Adrenal gland (tissue), 12 donors: ENCODE data around the gene CFAP58. TPM values are rescaled to one million over a fixed set of nuclear protein-coding genes. Genes with fewer than 3 reads are reported as not detected.

Experiments used
- DNase-seq, 7 donors: peaks; one replicate each; pipeline ENCODE4 v3.0.0-alpha.2; 2019 to 2020
- H3K27ac ChIP-seq, 5 donors: fragments of 200-600 bp; sonication (generic) in 4 of 5; 1 replicate in 3 of 5; 2 replicates in 2 of 5; pipeline versions ENCODE4 v1.5.1 to v1.8.0; 2016 to 2020; ENCODE audit warnings: mild to moderate bottlenecking in 1 of 5
- H3K27me3 ChIP-seq: fragments of 200-600 bp; 2 replicates; pipeline ENCODE4 v1.8.0; 2021
- H3K36me3 ChIP-seq, 2 donors: fragments of 200-600 bp; replicated peaks in 1 of 2; 1 replicate in 1 of 2; 2 replicates in 1 of 2; pipeline versions ENCODE4 v1.5.1 to v1.8.0; 2018 to 2022
- H3K4me1 ChIP-seq, 2 donors: fragments of 200-600 bp; replicated peaks in 1 of 2; 1 replicate in 1 of 2; 2 replicates in 1 of 2; pipeline versions ENCODE4 v1.5.1 to v1.8.0; 2018 to 2021
- H3K4me3 ChIP-seq, 4 donors: fragments of 200-600 bp; sonication (generic) in 3 of 4; one replicate each; pipeline ENCODE4 v1.5.1; 2016 to 2018
- H3K9me3 ChIP-seq, 3 donors: fragments of 200-600 bp; sonication (generic) in 1 of 3; replicated peaks in 1 of 3; 1 replicate in 2 of 3; 2 replicates in 1 of 3; pipeline versions ENCODE4 v1.5.1 to v1.8.0; 2016 to 2021
- CTCF ChIP-seq, 6 experiments: fragments of 450-650 bp in 4 of 6; fragments of 200-600 bp in 2 of 6; sonication (generic) in 1 of 6; IDR thresholded peaks; 1 replicate in 5 of 6; 2 replicates in 1 of 6; pipeline versions ENCODE4 v1.5.1 to v1.8.0; 2016 to 2021; ENCODE audit warnings: antibody characterized with exemption in 6 of 6, mild to moderate bottlenecking in 2 of 6, moderate library complexity in 1 of 6
- POLR2A ChIP-seq, 2 donors: fragments of 450-650 bp; IDR thresholded peaks; one replicate each; pipeline ENCODE4 v1.6.1; 2017; ENCODE audit warnings: antibody characterized with exemption in 2 of 2, mild to moderate bottlenecking in 2 of 2, moderate library complexity in 1 of 2
- WGBS, 4 donors: extraction: QIAGEN DNeasy Blood & Tissue Kit in 2 of 4; methylation state at CpG; one replicate each; pipeline versions ENCODE4 v1.1.5 to v1.1.7; 2013 to 2017; 5-methylcytosine and 5-hydroxymethylcytosine counted together
- intact Hi-C, 2 donors: fragments of 100-400 bp; cut with DNase I; formaldehyde crosslinking; loops; one replicate each; pipeline versions ENCODE4 v1.14.1 to v1.15.0; 2022 to 2023
- polyA plus RNA-seq, 3 donors: library from polyadenylated mRNA; stranded (reverse); fragments of 200-250 nt in 2 of 3; fragments of 350-450 nt in 1 of 3; fragmentation: Illumina TruSeq in 1 of 3; extraction: RNeasy Lipid Tissue Mini Kit (QIAGEN cat#74804) in 1 of 3; gene quantifications; one replicate each; pipeline ENCODE4 v1.2.3, GENCODE V29; 2013 to 2014
- total RNA-seq, 9 donors: library from RNA; depleted of rRNA in 4 of 9; stranded (reverse); fragments of >200 nt in 4 of 9; fragments of 120-200 nt in 1 of 9; fragmentation: NEBNext Ultra II Directional in 1 of 9; extraction: Animal tissue kit (Norgen Biotek cat#: 25700) in 1 of 9; gene quantifications; one replicate each; pipeline versions ENCODE4 v1.1.0 to v1.2.4, GENCODE V29; 2013 to 2023
- donor health status: healthy with polysubstance abuse.
- donor health status: Bipolar disorder and iron deficiency.
- donor health status: DM: yes; HTN: yes; CAD: no.
- donor health status: DM: no; HTN: no; CAD: no.
- donor health status: DM: no; HTN: no; CAD: no.
- donor health status: DM: yes; HTN: yes; CAD: no.

The CFAP58 gene
- total and polyA plus RNA-seq, 12 donors, result 0.11 to 2.9 (median 0.85) TPM

- Histone ChIP-seq H3K4me3 (no peak overlapping the region), H3K9me3 (peaks cover 0 to 8% (median 0%) of the 10 kb centered on the region in 3 donors), H3K27ac (no peak overlapping the region), H3K27me3 (no peaks in the 10 kb centered on the region), H3K36me3 (no peaks in the 10 kb centered on the region), H3K4me1 (no peaks in the 10 kb centered on the region)
- 82 to 96% (median 89%) methylated on average over 1 of the region's 1 CpG for WGBS, 4 donors
- no peak for TF ChIP-seq CTCF (IDR thresholded peaks at IDR 0.05)
- TF ChIP-seq POLR2A (IDR thresholded peaks at IDR 0.05), result no peak
- no peak for DNase-seq
- intact Hi-C loops, result no loop called here
These were observed 118.9 kb downstream of the CFAP58 start for GRCh38 chr10:104472505-104472904.

GRCh38 chr10:104472957-104473745, 119.5 kb downstream of the CFAP58 start:
- no peak for DNase-seq
- no peak for TF ChIP-seq CTCF (IDR thresholded peaks at IDR 0.05)
- TF ChIP-seq POLR2A (IDR thresholded peaks at IDR 0.05), result no peak
- H3K4me3 ChIP-seq, result no peak overlapping the region
- intact Hi-C loops, result no loop called here
- WGBS, 4 donors, result 45 to 63% (median 61%) methylated on average over 2 of the region's 2 CpGs
- H3K9me3 ChIP-seq, result peaks cover 0 to 8% (median 0%) of the 10 kb centered on the region in 3 donors
- H3K27me3 ChIP-seq, result no peaks in the 10 kb centered on the region
- H3K27ac ChIP-seq, result no peak overlapping the region
- H3K4me1 ChIP-seq, result no peaks in the 10 kb centered on the region
- H3K36me3 ChIP-seq, result no peaks in the 10 kb centered on the region

GRCh38 chr10:104478380-104478779, 124.7 kb downstream of the CFAP58 start:
- Histone ChIP-seq H3K27ac (no peak overlapping the region), H3K4me1 (no peaks in the 10 kb centered on the region), H3K36me3 (no peaks in the 10 kb centered on the region), H3K4me3 (no peak overlapping the region), H3K9me3 (no peaks in the 10 kb centered on the region), H3K27me3 (no peaks in the 10 kb centered on the region)
- DNase-seq, result no peak
- intact Hi-C loops, result no loop called here
- TF ChIP-seq POLR2A (IDR thresholded peaks at IDR 0.05) (no peak), CTCF (IDR thresholded peaks at IDR 0.05) (no peak)
- 89 to 97% (median 89%) methylated on average over 3 of the region's 3 CpGs for WGBS, 4 donors

GRCh38 chr10:104479906-104480593, 126.4 kb downstream of the CFAP58 start:
- WGBS, 4 donors, result 64 to 80% (median 70%) methylated on average over 5 to 6 of the region's 6 CpGs
- Histone ChIP-seq H3K36me3 (no peaks in the 10 kb centered on the region), H3K9me3 (no peaks in the 10 kb centered on the region), H3K27me3 (no peaks in the 10 kb centered on the region), H3K27ac (no peak overlapping the region), H3K4me1 (no peaks in the 10 kb centered on the region), H3K4me3 (no peak overlapping the region)
- TF ChIP-seq CTCF (IDR thresholded peaks at IDR 0.05) (no peak), POLR2A (IDR thresholded peaks at IDR 0.05) (no peak)
- intact Hi-C loops, result no loop called here
- DNase-seq, result peak in 1 of 7 donors; percentile 17
